HCT116 (cell line): ENCODE results near the gene SDK1. TPM values are rescaled to one million over a fixed set of nuclear protein-coding genes. Genes with fewer than 3 reads are reported as not detected.

Experiments used
- ATAC-seq: fragments of 200-7000 bp; cut with Tn5 transposase; 2 replicates; pipeline ENCODE4 v1.9.1; 2020; ENCODE audit warnings: mild to moderate bottlenecking, moderate library complexity
- BruUV-seq: library from RNA; stranded (reverse); fragments of 400-500 nt; replicated peaks from 2 replicates; lab custom pipeline; 2021; lab: Mats Ljungman, UMichigan
- CTCF ChIA-PET: fragments of 300-600 bp; sonication (Branson Sonifier 250); formaldehyde crosslinking; loops from one replicate; lab custom pipeline; 2021; ENCODE audit warnings: antibody characterized with exemption; lab: Charles Lee
- POLR2A ChIA-PET: fragments of 300-600, 350-600 bp; sonication (Branson Sonifier 250); formaldehyde crosslinking; loops from one replicate; lab custom pipeline; 2021; ENCODE audit warnings: antibody characterized with exemption; lab: Charles Lee
- RAD21 ChIA-PET, 2 experiments: fragments of 300-600 bp; sonication (Branson Sonifier 250); formaldehyde crosslinking; loops; one replicate each; lab custom pipeline; 2023; ENCODE audit warnings: low total read pairs in 2 of 2; ENCODE audit not compliant: uncharacterized antibody in 2 of 2, unreplicated experiment in 2 of 2, low non-redundant PET in 1 of 2; lab: Charles Lee
- DNase-seq: peaks from one replicate; pipeline ENCODE4 v3.0.0-alpha.2; 2010; ENCODE audit warnings: low read depth, low spot score
- H2AFZ ChIP-seq: fragments of 200-600 bp; shearing (Covaris generic), sonication (generic); 2 replicates; pipeline ENCODE4 v1.6.1; 2017; ENCODE audit warnings: low read depth, mixed run types, mixed read lengths, antibody characterized with exemption, low read length; ENCODE audit not compliant: poor library complexity, severe bottlenecking
- H3K27ac ChIP-seq: 2 replicates; pipeline ENCODE4 v1.5.1; 2012; ENCODE audit warnings: low read depth, low read length
- H3K27me3 ChIP-seq: fragments of 200-600 bp; sonication (generic); 2 replicates; pipeline ENCODE4 v1.6.1; 2016; ENCODE audit warnings: mixed run types, low read length, mixed read lengths; ENCODE audit not compliant: insufficient read depth
- H3K36me3 ChIP-seq, 2 experiments: fragments of 200-500 bp in 1 of 2; fragments of 200-600 bp in 1 of 2; sonication (Bioruptor generic) in 1 of 2; sonication (generic) in 1 of 2; 2 replicates each; pipeline versions ENCODE4 v1.5.1 to v1.6.1; 2014 to 2016; ENCODE audit warnings: low read length in 2 of 2, inconsistent platforms in 1 of 2, mixed read lengths in 1 of 2, mixed run types in 1 of 2; ENCODE audit not compliant: insufficient read depth in 2 of 2, control insufficient read depth in 1 of 2
- H3K4me1 ChIP-seq, 2 experiments: fragments of 200-600 bp in 1 of 2; sonication (generic) in 1 of 2; 2 replicates each; pipeline versions ENCODE4 v1.5.1 to v1.6.1; 2012 to 2017; ENCODE audit warnings: low read length in 2 of 2, inconsistent platforms in 1 of 2, mild to moderate bottlenecking in 1 of 2, mixed read lengths in 1 of 2, mixed run types in 1 of 2, moderate library complexity in 1 of 2; ENCODE audit not compliant: insufficient read depth in 2 of 2, control insufficient read depth in 1 of 2
- H3K4me2 ChIP-seq: fragments of 200-600 bp; sonication (generic); 2 replicates; pipeline ENCODE4 v1.6.1; 2017; ENCODE audit warnings: mixed run types, low read length, mixed read lengths
- H3K4me3 ChIP-seq, 2 experiments: fragments of 200-600 bp in 1 of 2; sonication (generic) in 1 of 2; replicated peaks in 1 of 2; 2 replicates each; pipeline ENCODE4 v1.5.1; 2011 to 2016; ENCODE audit warnings: low read length in 2 of 2, control low read depth in 1 of 2, low read depth in 1 of 2, mild to moderate bottlenecking in 1 of 2, mixed read lengths in 1 of 2, mixed run types in 1 of 2
- H3K79me2 ChIP-seq: fragments of 200-600 bp; sonication (generic); 2 replicates; pipeline ENCODE4 v1.6.1; 2017; ENCODE audit warnings: mild to moderate bottlenecking, mixed run types, low read length, moderate library complexity, mixed read lengths; ENCODE audit not compliant: insufficient read depth
- H3K9ac ChIP-seq: fragments of 200-600 bp; sonication (generic); 2 replicates; pipeline ENCODE4 v1.6.1; 2016; ENCODE audit warnings: low read length, mixed read lengths
- H3K9me2 ChIP-seq: fragments of 200-600 bp; sonication (generic), shearing (Covaris generic); 2 replicates; pipeline ENCODE4 v1.6.1; 2017; ENCODE audit warnings: mixed run types, mild to moderate bottlenecking, moderate library complexity; ENCODE audit not compliant: insufficient read depth
- H3K9me3 ChIP-seq, 2 experiments: fragments of 200-500 bp in 1 of 2; fragments of 200-600 bp in 1 of 2; sonication (Bioruptor generic) in 1 of 2; sonication (generic) in 1 of 2; 2 replicates each; pipeline ENCODE4 v1.6.1; 2014 to 2017; ENCODE audit warnings: low read length in 2 of 2, mixed read lengths in 2 of 2, inconsistent platforms in 1 of 2, low read depth in 1 of 2, mild to moderate bottlenecking in 1 of 2, mixed run types in 1 of 2, moderate library complexity in 1 of 2; ENCODE audit not compliant: control insufficient read depth in 1 of 2, insufficient read depth in 1 of 2
- H4K20me1 ChIP-seq: fragments of 200-600 bp; sonication (generic), shearing (Covaris generic); 2 replicates; pipeline ENCODE4 v1.6.1; 2017; ENCODE audit warnings: mixed run types, mild to moderate bottlenecking, moderate library complexity; ENCODE audit not compliant: insufficient read depth
- EGR1 ChIP-seq: IDR thresholded peaks from 2 replicates; pipeline ENCODE4 v1.6.1; 2012; ENCODE audit warnings: low read depth
- ELF1 ChIP-seq: IDR thresholded peaks from 2 replicates; pipeline ENCODE4 v1.6.1; 2012; ENCODE audit warnings: low read depth, borderline replicate concordance
- FOSL1 ChIP-seq: IDR thresholded peaks from 2 replicates; pipeline ENCODE4 v1.6.1; 2012; ENCODE audit warnings: low read depth
- JUND ChIP-seq: IDR thresholded peaks from 2 replicates; pipeline ENCODE4 v1.6.1; 2012
- POLR2A ChIP-seq: IDR thresholded peaks from 2 replicates; pipeline ENCODE4 v1.7.0; 2011; ENCODE audit warnings: borderline replicate concordance; ENCODE audit not compliant: insufficient read depth, insufficient read length; ENCODE audit errors: extremely low read depth
- SRF ChIP-seq: IDR thresholded peaks from 2 replicates; pipeline ENCODE4 v1.6.1; 2012; ENCODE audit warnings: low read depth
- ZBTB33 ChIP-seq: IDR thresholded peaks from 2 replicates; pipeline ENCODE4 v1.6.1; 2011; ENCODE audit warnings: mild to moderate bottlenecking, low read length, moderate library complexity; ENCODE audit not compliant: insufficient replicate concordance; ENCODE audit errors: extremely low read depth
- intact Hi-C: fragments of 100-400 bp; cut with micrococcal nuclease; formaldehyde crosslinking; loops from 2 replicates; pipeline ENCODE4 v1.10.0; 2022
- total RNA-seq: library from RNA; stranded (reverse); gene quantifications from one replicate; pipeline ENCODE4 v1.2.1, GENCODE V29; 2021; ENCODE audit not compliant: unreplicated experiment

The SDK1 gene
- total RNA-seq, 1 experiment from 2014 or later = 0.05 TPM

GRCh38 chr7:3893151-3893788 lies 592.2 kb downstream of the SDK1 start:
- Histone ChIP-seq H4K20me1 (no peaks in the 10 kb centered on the region), H3K4me2 (no peak overlapping the region), H3K79me2 (no peaks in the 10 kb centered on the region), H3K4me3 (no peak overlapping the region)
- intact Hi-C loops = no loop called here
- TF ChIP-seq JUND (no peak), ELF1 (no peak)
- TF ChIP-seq, all 23 proteins: peak for 0
- Histone ChIP-seq H3K36me3 (no peaks in the 10 kb centered on the region), H3K9me3 (no peaks in the 10 kb centered on the region), H3K27me3 (peaks cover 11% of the 10 kb centered on the region; the same call in 1 of the 2 replicates), H3K4me1 (no peaks in the 10 kb centered on the region), H3K9me2 (no peaks in the 10 kb centered on the region), H3K9ac (no peak overlapping the region), H2AFZ (no peak overlapping the region), H3K27ac (no peak overlapping the region)
- ChIA-PET POLR2A (no interaction called here), CTCF (no interaction called here), RAD21 (no interaction called here)
- DNase-seq (no peak), ATAC-seq (no peak)
- no TSS peak for BruUV-seq

DNA sequence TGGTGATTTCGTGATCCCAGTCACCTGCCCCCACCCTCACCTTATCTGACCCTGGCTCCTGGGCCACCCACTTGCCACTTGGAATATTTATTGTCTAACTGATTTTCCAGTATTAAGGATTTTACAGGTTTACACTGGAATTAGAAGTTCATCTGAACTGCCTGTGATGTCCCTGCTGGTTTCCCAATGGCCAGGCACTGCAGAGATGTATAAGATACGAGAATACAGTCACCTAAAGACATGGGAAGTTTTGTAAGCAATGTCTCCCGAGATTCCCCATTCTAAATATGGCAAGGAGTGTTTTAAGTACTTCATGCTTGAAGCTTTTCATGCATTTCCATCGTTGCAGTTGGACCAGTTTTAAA lies 592.7 kb downstream of the SDK1 start:
- H3K4me3 ChIP-seq = no peak overlapping the region
- ChIA-PET RAD21 (no interaction called here), POLR2A (no interaction called here), CTCF (no interaction called here)
- H3K9me3 ChIP-seq = no peaks in the 10 kb centered on the region
- TF ChIP-seq SRF (no peak), POLR2A (no peak), FOSL1 (no peak), ZBTB33 (no peak), EGR1 (no peak)
- no peak overlapping the region for H3K27ac ChIP-seq
- no peak overlapping the region for H3K4me2 ChIP-seq
- no TSS peak for BruUV-seq
- no peak for ATAC-seq
- H3K9ac ChIP-seq = no peak overlapping the region
- no peak for DNase-seq
- H3K36me3 ChIP-seq = no peaks in the 10 kb centered on the region
- no peaks in the 10 kb centered on the region for H3K9me2 ChIP-seq
- peaks cover 11% of the 10 kb centered on the region; the same call in 1 of the 2 replicates for H3K27me3 ChIP-seq
- H2AFZ ChIP-seq = no peak overlapping the region
- no peaks in the 10 kb centered on the region for H4K20me1 ChIP-seq
- no peaks in the 10 kb centered on the region for H3K4me1 ChIP-seq
- H3K79me2 ChIP-seq = no peaks in the 10 kb centered on the region
- intact Hi-C loops = no loop called here
